HG03060 (cell line): Measurements from ENCODE around the gene KRCC1.

Source experiments
- ATAC-seq: cut with Tn5 transposase; IDR thresholded peaks from one replicate; pipeline ENCODE4 v1.9.1; 2021; ENCODE audit warnings: low read depth, moderate number of reproducible peaks; ENCODE audit not compliant: unreplicated experiment

The KRCC1 gene

DNA sequence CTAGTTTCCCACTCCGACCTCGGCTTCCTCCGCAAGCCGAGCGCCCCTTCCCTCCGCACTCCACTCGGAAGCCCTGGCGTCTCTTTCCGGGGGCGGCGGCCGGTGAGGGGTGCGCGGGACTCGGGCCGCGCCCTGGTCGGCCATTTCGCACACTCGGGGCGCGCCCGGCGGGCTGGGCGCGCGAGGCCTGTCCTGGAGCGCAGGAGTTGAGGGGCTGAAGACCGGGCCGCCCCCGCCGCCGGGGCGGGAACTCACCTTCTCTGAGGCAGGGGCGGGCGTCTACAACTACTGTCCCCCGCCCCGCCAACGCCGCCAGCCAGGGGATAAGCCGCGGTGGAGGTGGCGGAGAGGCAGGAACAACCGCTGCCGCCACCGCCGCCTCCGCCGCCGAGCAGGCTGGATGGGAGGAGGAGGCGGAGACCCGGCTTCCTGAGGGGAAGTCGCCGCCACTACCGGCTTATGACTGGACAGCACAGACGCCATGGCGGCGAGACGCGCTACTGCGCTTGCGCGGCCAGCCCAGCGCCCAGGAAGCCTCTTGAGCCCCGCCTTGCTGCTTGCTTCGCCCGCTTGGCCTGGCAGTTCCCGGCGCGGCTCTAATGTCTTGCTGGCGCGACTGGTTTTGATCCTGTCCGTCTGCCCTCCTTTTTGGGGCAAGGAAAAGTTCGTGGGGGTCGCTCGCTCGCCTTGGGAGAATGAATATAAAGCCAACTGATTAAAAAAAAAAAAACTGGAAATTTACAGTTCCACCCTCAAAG is at the start of gene KRCC1:
Gene KRCC1, minus strand, starts transcription at position 413 of the 758 bp plus-strand sequence. CDS start 27,220 bp downstream, outside the sequence.
- ATAC-seq = peak; percentile 89

DNA sequence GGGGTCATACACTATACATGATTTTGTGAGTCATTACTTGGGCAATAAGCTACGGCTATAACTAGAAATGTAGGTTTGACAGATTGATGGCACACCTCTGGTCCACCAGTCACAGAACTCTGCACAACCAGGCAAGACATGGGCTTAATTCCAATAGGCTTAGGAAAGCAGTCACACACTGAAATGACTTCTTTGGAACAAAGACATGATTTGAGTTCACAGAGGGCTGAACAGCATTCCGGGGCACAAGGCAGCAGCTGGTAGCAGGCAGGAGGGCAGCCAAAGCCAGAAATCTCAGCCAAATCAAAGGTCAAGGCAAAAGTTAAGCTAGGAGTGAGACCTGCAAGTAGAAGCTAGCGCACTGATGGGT is 44.9 kb upstream of the KRCC1 start:
- ATAC-seq = no peak

DNA sequence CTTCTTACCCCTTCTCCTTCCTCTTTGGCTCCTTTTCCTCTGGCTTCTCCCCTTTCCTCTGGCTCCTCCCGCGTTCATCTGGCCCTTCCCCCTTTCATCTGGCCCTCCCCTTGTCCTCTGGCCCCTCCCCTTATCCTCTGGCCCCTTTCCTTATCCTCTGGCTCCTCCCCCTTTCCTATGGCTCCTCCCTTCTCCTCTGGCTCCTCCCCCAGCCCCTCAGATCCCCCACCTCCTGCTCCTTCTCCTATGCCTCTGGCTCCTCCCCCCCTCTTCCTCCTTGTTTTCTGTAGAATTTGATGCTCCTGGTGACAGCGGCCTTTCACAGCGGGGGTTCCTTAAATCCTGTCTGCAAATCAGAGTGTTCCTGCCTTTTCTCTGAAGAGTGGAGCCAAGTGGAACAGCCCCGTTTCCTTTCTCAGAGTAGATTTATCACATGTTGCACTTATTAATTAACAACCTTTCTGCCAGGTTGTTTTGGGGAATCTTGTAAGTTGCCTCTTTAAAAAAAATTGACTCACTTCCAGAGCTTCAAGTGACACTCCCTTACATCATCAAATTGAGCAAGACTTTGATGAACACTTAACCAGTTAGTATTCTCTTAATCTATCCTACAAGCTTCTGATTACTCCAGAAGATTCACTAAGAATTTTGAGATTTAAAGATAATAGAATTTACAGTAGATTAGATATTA is 44.4 kb upstream of the KRCC1 start:
- no peak for ATAC-seq

DNA sequence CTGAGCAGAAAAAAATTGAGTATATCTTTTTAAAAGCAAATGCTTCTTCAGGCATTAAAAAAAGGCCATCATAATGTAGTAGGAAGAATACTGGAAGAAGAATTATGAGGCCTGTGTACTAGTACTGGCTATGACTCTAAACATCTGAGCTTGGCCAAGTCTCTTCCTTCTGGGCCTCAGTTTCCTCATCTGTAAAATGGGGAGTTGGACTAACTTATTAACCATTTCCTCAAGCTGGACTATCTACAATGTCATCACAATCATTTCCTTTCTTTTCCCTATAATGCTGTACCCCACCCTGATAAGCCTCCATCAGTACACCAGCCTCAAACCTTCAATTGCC is 42.9 kb upstream of the KRCC1 start:
- no peak for ATAC-seq

DNA sequence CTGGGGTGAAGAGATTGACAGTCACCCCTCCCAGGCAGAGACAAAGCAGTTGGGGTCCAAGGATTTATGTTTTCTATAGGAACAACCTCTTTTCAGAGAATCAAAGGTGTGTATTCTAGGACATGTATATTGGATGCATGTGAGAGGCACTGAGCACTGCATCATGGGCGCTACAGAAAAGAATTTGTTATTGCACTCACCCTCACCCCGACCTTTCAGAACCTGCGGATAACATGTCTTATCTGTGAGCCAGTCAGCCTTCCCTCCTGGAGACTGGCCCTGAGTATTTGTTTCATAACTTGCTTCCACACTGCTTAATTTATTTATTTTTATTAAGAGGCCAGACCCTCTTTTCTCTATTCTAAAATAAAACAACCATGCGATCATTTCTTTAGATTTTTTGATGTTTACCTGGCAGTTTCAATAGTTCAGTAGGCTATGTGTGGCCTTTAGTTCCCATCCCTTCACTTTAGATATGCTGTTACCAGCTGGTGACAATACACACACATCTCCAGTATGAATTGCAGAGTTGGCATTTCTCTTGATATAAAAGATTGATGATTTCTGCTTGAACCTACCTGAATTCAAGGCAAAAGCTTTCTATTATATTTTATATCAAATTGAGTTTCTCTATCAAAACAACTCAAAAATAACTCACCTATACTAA is 42.4 kb upstream of the KRCC1 start:
- no peak for ATAC-seq

GRCh38 chr2:88097192-88097591 is 41.6 kb upstream of the KRCC1 start:
- no peak for ATAC-seq

- no peak for ATAC-seq
Measured at GRCh38 chr2:88096708-88097107, 41.1 kb upstream of the KRCC1 start.

- no peak for ATAC-seq
Measured at GRCh38 chr2:88095022-88095421, 39.4 kb upstream of the KRCC1 start.

GRCh38 chr2:88092773-88093172 is 37.2 kb upstream of the KRCC1 start:
- ATAC-seq = no peak

GRCh38 chr2:88091943-88092342 is 36.4 kb upstream of the KRCC1 start:
- ATAC-seq = no peak

DNA sequence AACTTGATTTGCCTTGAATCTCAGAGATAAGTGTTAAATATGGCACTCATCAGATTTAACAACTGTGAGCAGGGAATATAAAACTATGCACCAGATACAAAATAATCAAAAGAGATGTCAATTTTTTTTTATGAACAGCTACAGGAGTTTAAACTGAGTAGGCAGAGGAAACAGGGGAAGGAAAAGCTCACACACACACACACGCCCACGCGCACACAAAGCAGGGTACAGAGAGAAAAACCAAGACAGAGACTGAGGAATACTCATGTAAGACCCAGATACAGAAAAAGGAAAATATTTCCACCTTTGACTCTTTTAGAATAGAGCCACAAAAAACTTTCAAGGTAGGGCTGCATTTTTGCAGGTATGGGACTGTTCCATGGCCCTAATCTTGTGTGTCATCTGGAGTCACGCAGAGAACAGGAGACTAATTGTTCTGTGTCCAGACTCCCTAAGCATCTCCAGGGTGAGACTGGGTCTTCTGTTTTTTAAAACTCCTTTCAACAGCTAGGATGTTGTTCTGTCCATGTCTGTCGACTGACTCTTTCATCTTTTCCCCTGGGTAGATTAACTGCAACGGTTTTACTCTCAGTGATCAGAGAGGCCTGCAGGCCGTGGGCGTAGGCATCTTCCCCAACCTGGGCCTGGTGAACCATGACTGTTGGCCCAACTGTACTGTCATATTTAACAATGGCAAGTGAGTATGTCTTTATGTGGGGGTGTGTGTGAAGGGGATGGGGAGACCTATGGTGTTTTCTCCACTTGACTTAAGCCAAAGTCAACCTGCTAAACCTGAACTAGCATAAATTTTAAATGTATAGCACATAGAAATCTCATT is 35.1 kb upstream of the KRCC1 start:
- ATAC-seq = no peak

- ATAC-seq = no peak
Measured at GRCh38 chr2:88088999-88089398, 33.4 kb upstream of the KRCC1 start.

DNA sequence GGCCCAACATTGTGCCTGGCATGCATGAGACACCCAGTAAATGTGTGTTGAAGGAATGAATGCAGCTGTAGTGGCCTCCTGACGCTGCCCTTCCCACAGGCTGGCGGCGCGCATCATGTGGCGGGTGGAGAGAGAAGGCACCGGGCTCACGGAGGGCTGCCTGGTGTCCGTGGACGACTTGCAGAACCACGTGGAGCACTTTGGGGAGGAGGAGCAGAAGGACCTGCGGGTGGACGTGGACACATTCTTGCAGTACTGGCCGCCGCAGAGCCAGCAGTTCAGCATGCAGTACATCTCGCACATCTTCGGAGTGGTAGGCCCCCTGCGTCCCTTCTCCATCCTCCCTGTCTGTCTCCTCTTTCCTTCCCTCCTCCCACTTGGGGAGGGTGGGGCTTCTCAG is 32.2 kb upstream of the KRCC1 start:
- ATAC-seq = no peak

DNA sequence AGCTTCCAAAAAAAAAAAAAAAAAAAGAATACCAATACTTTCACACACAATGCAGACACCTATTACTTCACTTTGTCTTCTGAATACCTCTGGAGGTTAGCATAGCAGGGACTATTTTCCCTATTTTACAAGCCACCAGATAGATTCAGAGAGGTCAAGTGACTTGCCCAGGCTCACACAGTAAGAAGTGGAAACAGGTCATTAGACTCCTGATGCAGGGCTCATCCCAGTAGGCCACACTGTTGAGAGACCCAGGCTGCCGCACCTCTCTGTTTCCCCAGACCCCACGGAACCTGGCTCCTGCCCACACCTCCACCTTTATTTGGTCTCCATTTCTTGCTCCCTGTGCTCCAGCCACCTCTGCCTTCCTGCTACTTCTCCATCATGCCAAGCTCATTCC is 31.5 kb upstream of the KRCC1 start:
- no peak for ATAC-seq

- ATAC-seq = no peak
Measured at GRCh38 chr2:88086401-88086800, 30.8 kb upstream of the KRCC1 start.

DNA sequence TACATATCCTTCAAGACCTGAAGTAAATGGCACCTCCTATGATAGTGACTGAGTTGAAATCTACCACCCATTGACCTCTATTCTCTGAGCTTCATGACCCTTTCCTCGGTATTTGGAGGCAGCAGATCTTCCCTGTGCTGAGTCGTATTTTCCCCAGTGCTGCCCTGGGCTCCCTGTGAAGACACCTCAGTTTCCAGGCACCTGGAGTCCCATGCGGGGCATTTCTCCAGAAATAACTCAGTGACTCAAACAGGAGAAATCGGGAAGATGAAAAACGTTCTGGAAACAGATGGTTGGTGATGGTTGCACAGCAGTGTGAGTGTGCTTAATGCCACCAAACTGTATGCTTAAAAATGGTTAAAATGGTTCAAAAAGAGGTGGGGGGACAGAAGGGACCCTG is 30.0 kb upstream of the KRCC1 start:
- ATAC-seq = no peak

GRCh38 chr2:88085099-88085498 is 29.5 kb upstream of the KRCC1 start:
- no peak for ATAC-seq

- no peak for ATAC-seq
Measured at GRCh38 chr2:88082781-88083180, 27.2 kb upstream of the KRCC1 start.

DNA sequence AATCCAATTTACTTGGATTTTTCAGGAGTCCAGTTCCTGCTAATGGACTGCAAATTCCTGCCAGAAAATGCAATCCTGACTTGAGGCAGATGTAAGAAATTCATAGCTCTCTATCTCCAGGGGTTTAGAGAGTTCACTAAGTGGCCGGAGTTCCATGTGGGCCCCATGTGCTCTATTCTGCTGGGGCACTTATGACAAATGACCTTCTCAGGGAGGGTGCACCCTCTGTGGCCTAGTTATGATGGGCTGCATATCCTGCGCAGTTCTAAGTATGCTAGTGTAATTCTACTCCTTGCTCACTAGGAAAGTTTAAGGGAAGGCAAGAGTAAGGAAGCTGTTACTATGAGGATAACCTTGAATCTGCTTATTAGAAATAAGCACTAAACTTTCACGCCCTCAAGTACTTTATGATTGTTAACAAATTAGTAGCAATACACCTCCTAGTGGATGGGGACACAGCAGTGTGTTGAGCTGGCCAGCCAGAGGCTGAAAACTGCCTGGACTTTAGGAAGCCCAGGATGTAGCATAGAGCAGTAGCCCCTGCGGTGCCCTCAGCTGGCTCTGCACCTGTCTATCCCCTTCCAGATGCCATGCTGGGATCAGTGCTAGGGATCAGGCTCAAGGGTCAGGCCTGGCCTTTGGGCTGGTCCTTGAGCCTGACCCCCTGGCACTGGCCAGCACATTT is 26.5 kb upstream of the KRCC1 start:
- ATAC-seq = no peak

DNA sequence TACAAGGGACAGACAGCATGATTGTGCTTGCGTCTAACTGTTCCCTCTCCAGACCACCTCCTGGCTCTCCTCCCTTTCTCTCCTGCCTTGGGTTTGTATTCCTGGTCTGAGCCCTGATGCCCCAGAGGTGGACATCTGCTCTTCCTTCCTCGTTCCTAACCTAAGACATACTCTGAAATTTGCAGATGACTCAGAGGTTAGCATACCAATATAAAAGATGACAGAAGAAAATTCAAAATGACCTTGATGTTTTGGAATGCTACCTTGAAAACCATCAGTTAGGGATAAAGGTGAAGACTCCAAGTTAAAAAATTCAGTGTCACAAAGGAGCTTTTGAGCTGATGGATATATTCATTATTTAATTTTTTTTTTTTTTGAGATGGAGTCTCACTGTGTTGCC is 25.0 kb upstream of the KRCC1 start:
- no peak for ATAC-seq
